Esophagus squamous epithelium (tissue), 5 donors: Measurements from ENCODE around the gene CHRNB2. TPM values are rescaled to one million over a fixed set of nuclear protein-coding genes. Genes with fewer than 3 reads are reported as not detected.

Experiments used
- DNase-seq: peaks from one replicate; lab custom pipeline; 2025; lab: John Stamatoyannopoulos, UW
- H3K27ac ChIP-seq, 4 donors: fragments of 200-600 bp; sonication (generic); one replicate each; pipeline ENCODE4 v1.5.1; 2016 to 2019; ENCODE audit warnings: mild to moderate bottlenecking in 1 of 4
- H3K27me3 ChIP-seq, 4 donors: fragments of 200-600 bp; sonication (generic); 1 replicate in 3 of 4; 2 replicates in 1 of 4; pipeline versions ENCODE4 v1.5.1 to v1.6.0; 2017 to 2021; ENCODE audit warnings: antibody characterized with exemption in 1 of 4
- H3K36me3 ChIP-seq, 3 donors: fragments of 200-600 bp; sonication (generic); one replicate each; pipeline ENCODE4 v1.5.1; 2016 to 2019
- H3K4me1 ChIP-seq, 3 donors: fragments of 200-600 bp; sonication (generic); one replicate each; pipeline ENCODE4 v1.5.1; 2017 to 2019
- H3K4me3 ChIP-seq, 4 donors: fragments of 200-600 bp; sonication (generic); 1 replicate in 3 of 4; 2 replicates in 1 of 4; pipeline ENCODE4 v1.5.1; 2016 to 2019; ENCODE audit warnings: mild to moderate bottlenecking in 2 of 4, moderate library complexity in 1 of 4
- H3K9me3 ChIP-seq, 3 donors: fragments of 200-600 bp; sonication (generic); one replicate each; pipeline ENCODE4 v1.5.1; 2016 to 2019
- CTCF ChIP-seq, 6 experiments: fragments of 450-650 bp in 4 of 6; fragments of 200-600 bp in 2 of 6; sonication (generic) in 2 of 6; IDR thresholded peaks; one replicate each; pipeline ENCODE4 v1.5.1; 2016 to 2019; ENCODE audit warnings: antibody characterized with exemption in 6 of 6, mild to moderate bottlenecking in 4 of 6, moderate library complexity in 4 of 6
- POLR2A ChIP-seq, 4 donors: fragments of 450-650 bp; IDR thresholded peaks; one replicate each; pipeline ENCODE4 v1.6.1; 2017; ENCODE audit warnings: antibody characterized with exemption in 4 of 4, mild to moderate bottlenecking in 4 of 4, moderate library complexity in 3 of 4
- WGBS, 2 donors: methylation state at CpG; one replicate each; pipeline ENCODE4 v1.1.5; 2018; 5-methylcytosine and 5-hydroxymethylcytosine counted together
- intact Hi-C: fragments of 100-400 bp; cut with DNase I; formaldehyde crosslinking; loops from one replicate; pipeline ENCODE4 v1.15.0; 2022
- total RNA-seq, 4 donors: library from RNA; depleted of rRNA; stranded (reverse); fragments of >200 nt; gene quantifications; one replicate each; pipeline ENCODE4 v1.1.0, GENCODE V29; 2016
- donor health status: DM: yes; HTN: yes; CAD: no.

The CHRNB2 gene
- total RNA-seq, 4 donors from 2014 or later, result 0.11 to 0.38 (median 0.16) TPM

GRCh38 chr1:154565876-154566275 is 1.7 kb upstream of the CHRNB2 start:
- Histone ChIP-seq H3K27ac (no peak overlapping the region), H3K9me3 (no peaks in the 10 kb centered on the region), H3K27me3 (peaks cover 0 to 43% (median 0%) of the 10 kb centered on the region in 4 donors), H3K36me3 (no peaks in the 10 kb centered on the region), H3K4me1 (peaks cover 4 to 13% (median 9%) of the 10 kb centered on the region in 3 donors), H3K4me3 (no peak overlapping the region)
- intact Hi-C loops, result loop anchor here (10.0 kb wide), 2 partner anchors 309 to 389 kb away; partner anchors contain the start of genes KCNN3 and PBXIP1
- TF ChIP-seq CTCF (IDR thresholded peaks at IDR 0.05) (no peak), POLR2A (IDR thresholded peaks at IDR 0.05) (no peak)
- 83 to 87% methylated on average over 6 of the region's 6 CpGs for WGBS, 2 donors
- no peak for DNase-seq

GRCh38 chr1:154568157-154568815 is 708 bp downstream of the CHRNB2 start:
- Histone ChIP-seq H3K4me1 (peaks cover 4 to 13% (median 9%) of the 10 kb centered on the region in 3 donors), H3K27ac (no peak overlapping the region), H3K27me3 (peaks cover 0 to 43% (median 0%) of the 10 kb centered on the region in 4 donors), H3K4me3 (peak overlapping the region in 2 of 4 donors; percentile 30 to 39), H3K36me3 (no peaks in the 10 kb centered on the region), H3K9me3 (no peaks in the 10 kb centered on the region)
- 20 to 30% methylated on average over 7 to 12 of the region's 17 CpGs for WGBS, 2 donors
- DNase-seq, result no peak
- TF ChIP-seq POLR2A (IDR thresholded peaks at IDR 0.05), result no peak
- TF ChIP-seq CTCF (IDR thresholded peaks at IDR 0.05), result no peak
- intact Hi-C loops, result loop anchor here (10.0 kb wide), 2 partner anchors 307 to 387 kb away; partner anchors contain the start of genes KCNN3 and PBXIP1

- no peak overlapping the region for H3K27ac ChIP-seq
- H3K27me3 ChIP-seq, result peaks cover 0 to 38% (median 0%) of the 10 kb centered on the region in 4 donors
- intact Hi-C loops, result no loop called here
- no peak for DNase-seq
- TF ChIP-seq POLR2A (IDR thresholded peaks at IDR 0.05), result no peak
- no peak for TF ChIP-seq CTCF (IDR thresholded peaks at IDR 0.05)
- no peaks in the 10 kb centered on the region for H3K9me3 ChIP-seq
- 95 to 96% methylated on average over 24 to 33 of the region's 59 CpGs for WGBS, 2 donors
- H3K36me3 ChIP-seq, result no peaks in the 10 kb centered on the region
- H3K4me1 ChIP-seq, result peaks cover 4 to 13% (median 9%) of the 10 kb centered on the region in 3 donors
- H3K4me3 ChIP-seq, result no peak overlapping the region
These were observed 3.8 kb downstream of the CHRNB2 start for GRCh38 chr1:154571244-154571963.

- no peak for DNase-seq
- Histone ChIP-seq H3K36me3 (no peaks in the 10 kb centered on the region), H3K27ac (no peak overlapping the region), H3K9me3 (no peaks in the 10 kb centered on the region), H3K4me3 (no peak overlapping the region), H3K4me1 (peaks cover 4 to 13% (median 9%) of the 10 kb centered on the region in 3 donors), H3K27me3 (peaks cover 0 to 33% (median 0%) of the 10 kb centered on the region in 4 donors)
- 84 to 95% methylated on average over 3 to 7 of the region's 29 CpGs for WGBS, 2 donors
- no peak for TF ChIP-seq POLR2A (IDR thresholded peaks at IDR 0.05)
- no peak for TF ChIP-seq CTCF (IDR thresholded peaks at IDR 0.05)
- intact Hi-C loops, result no loop called here
These were observed 4.3 kb downstream of the CHRNB2 start for GRCh38 chr1:154571964-154572288.
